AG04449 (cell line): ENCODE measurements around the gene DDX24.

ENCODE experiments used
- CTCF ChIA-PET: fragments of 350-600 bp; formaldehyde crosslinking; extraction: SDS; loops from one replicate; lab custom pipeline; 2021; ENCODE audit warnings: antibody characterized with exemption; lab: Yijun Ruan, JAX
- POLR2A ChIA-PET: fragments of 400-600, 350-600 bp; formaldehyde crosslinking; extraction: SDS; loops from one replicate; lab custom pipeline; 2020; ENCODE audit warnings: antibody characterized with exemption, inconsistent platforms; lab: Yijun Ruan, JAX
- DNase-seq: peaks from one replicate; pipeline ENCODE4 v3.0.0-alpha.2; 2010; ENCODE audit warnings: low read depth, low spot score
- H3K4me3 ChIP-seq: 2 replicates; pipeline ENCODE4 v1.5.1; 2011; ENCODE audit warnings: low read depth, mild to moderate bottlenecking, control low read depth, low read length
- CTCF ChIP-seq: IDR thresholded peaks from one replicate; pipeline ENCODE4 v1.5.1; 2011; ENCODE audit warnings: mild to moderate bottlenecking, moderate library complexity, low read length, control low read depth, inconsistent platforms; ENCODE audit not compliant: insufficient read depth; ENCODE audit errors: missing control alignments

The DDX24 gene

GRCh38 chr14:94056579-94057308, 24.3 kb downstream of the DDX24 start:
- DNase-seq, result no peak
- ChIA-PET POLR2A (interaction anchor here (1.1 kb wide), 1 partner anchor 24 kb away, joined by 3 read pairs; the partner anchor contains the start of genes DDX24 and IFI27L1), CTCF (interaction anchor here (1.2 to 13.7 kb wide), 7 partner anchors 9 to 124 kb away, joined by 3 to 82 read pairs (median 16); partner anchors contain the start of gene IFI27L2)
- H3K4me3 ChIP-seq, result no peak overlapping the region
- no peak for TF ChIP-seq CTCF

GRCh38 chr14:94054936-94055335, 26.1 kb downstream of the DDX24 start:
- no peak for DNase-seq
- POLR2A ChIA-PET, result no interaction called here
- CTCF ChIA-PET, result interaction anchor here (2.7 to 11.3 kb wide), 4 partner anchors 9 to 115 kb away, joined by 9 to 143 read pairs (median 92); no protein-coding TSS in a partner anchor
- no peak overlapping the region for H3K4me3 ChIP-seq
- no peak for TF ChIP-seq CTCF

GRCh38 chr14:94054401-94054800, 26.6 kb downstream of the DDX24 start:
- H3K4me3 ChIP-seq, result no peak overlapping the region
- no peak for TF ChIP-seq CTCF
- ChIA-PET POLR2A (no interaction called here), CTCF (interaction anchor here (0.9 to 11.3 kb wide), 5 partner anchors 9 to 84 kb away, joined by 3 to 143 read pairs (median 62); no protein-coding TSS in a partner anchor)
- DNase-seq, result no peak

- ChIA-PET POLR2A (interaction anchor here (0.8 kb wide), 1 partner anchor 29 kb away, joined by 3 read pairs; the partner anchor contains the start of genes DDX24 and IFI27L1), CTCF (interaction anchor here (1.0 to 11.3 kb wide), 9 partner anchors 11 to 128 kb away, joined by 3 to 143 read pairs (median 15); no protein-coding TSS in a partner anchor)
- no peak for DNase-seq
- no peak for TF ChIP-seq CTCF
- H3K4me3 ChIP-seq, result no peak overlapping the region
Observed at GRCh38 chr14:94052662-94053061, 28.3 kb downstream of the DDX24 start.

GRCh38 chr14:94052199-94052598, 28.8 kb downstream of the DDX24 start:
- no peak for DNase-seq
- H3K4me3 ChIP-seq, result no peak overlapping the region
- ChIA-PET CTCF (interaction anchor here (1.3 to 11.3 kb wide), 8 partner anchors 12 to 128 kb away, joined by 4 to 143 read pairs (median 30); no protein-coding TSS in a partner anchor), POLR2A (interaction anchor here (0.8 kb wide), 1 partner anchor 29 kb away, joined by 3 read pairs; the partner anchor contains the start of genes DDX24 and IFI27L1)
- no peak for TF ChIP-seq CTCF

- DNase-seq, result no peak
- ChIA-PET POLR2A (interaction anchor here (0.8 to 1.1 kb wide), 2 partner anchors 29 to 85 kb away, joined by 3 read pairs; partner anchors contain the start of genes DDX24 and IFI27L1), CTCF (interaction anchor here (0.6 to 11.3 kb wide), 11 partner anchors 10 to 128 kb away, joined by 3 to 143 read pairs (median 7); no protein-coding TSS in a partner anchor)
- no peak overlapping the region for H3K4me3 ChIP-seq
- TF ChIP-seq CTCF, result no peak
Observed at GRCh38 chr14:94051779-94052178, 29.2 kb downstream of the DDX24 start.
